ENCODE data around the gene UMPS. TPM values are rescaled to one million over a fixed set of nuclear protein-coding genes. Genes with fewer than 3 reads are reported as not detected.

Gene UMPS
- total and polyA plus RNA-seq, 4 donors, result 5.3 to 16.6 (median 15.7) TPM

GRCh38 chr3:124691599-124691998, 38.7 kb upstream of the UMPS start:
- intact Hi-C loops (cut with DNase I), result no loop called here
- Histone ChIP-seq H3K27ac (ENCODE audit: low read depth in 1 of 2, low read length in 2 of 2) (no peak overlapping the region), H3K27me3 (ENCODE audit: control insufficient read depth in 1 of 2, insufficient read depth in 2 of 2, low read length in 1 of 2) (no peaks in the 10 kb centered on the region), H3K4me3 (ENCODE audit: low read length in 2 of 2) (no peak overlapping the region), H3K36me3 (ENCODE audit: control insufficient read depth in 1 of 2, insufficient read depth in 2 of 2, low read length in 1 of 2) (no peaks in the 10 kb centered on the region), H3K9me3 (ENCODE audit: control insufficient read depth, low read length) (no peaks in the 10 kb centered on the region), H3K4me1 (ENCODE audit: control insufficient read depth in 1 of 2, insufficient read depth in 2 of 2, low read length in 2 of 2) (no peaks in the 10 kb centered on the region)
- 48 to 60% methylated on average over 3 of the region's 3 CpGs for WGBS, 2 donors
- ATAC-seq (ENCODE audit: low FRiP score) (no peak), DNase-seq (no peak)

GRCh38 chr3:124694486-124694885, 35.8 kb upstream of the UMPS start:
- H3K4me3 ChIP-seq (ENCODE audit: low read length in 2 of 2), result no peak overlapping the region
- H3K4me1 ChIP-seq (ENCODE audit: control insufficient read depth in 1 of 2, insufficient read depth in 2 of 2, low read length in 2 of 2), result no peaks in the 10 kb centered on the region
- no peaks in the 10 kb centered on the region for H3K36me3 ChIP-seq (ENCODE audit: control insufficient read depth in 1 of 2, insufficient read depth in 2 of 2, low read length in 1 of 2)
- intact Hi-C loops (cut with DNase I), result no loop called here
- no peaks in the 10 kb centered on the region for H3K9me3 ChIP-seq (ENCODE audit: control insufficient read depth, low read length)
- DNase-seq, result no peak
- no peaks in the 10 kb centered on the region for H3K27me3 ChIP-seq (ENCODE audit: control insufficient read depth in 1 of 2, insufficient read depth in 2 of 2, low read length in 1 of 2)
- no peak for ATAC-seq (ENCODE audit: low FRiP score)
- WGBS, 2 donors, result 88 to 90% methylated on average over 5 of the region's 5 CpGs
- H3K27ac ChIP-seq (ENCODE audit: low read depth in 1 of 2, low read length in 2 of 2), result no peak overlapping the region

GRCh38 chr3:124695369-124695768, 34.9 kb upstream of the UMPS start:
- Histone ChIP-seq H3K9me3 (ENCODE audit: control insufficient read depth, low read length) (no peaks in the 10 kb centered on the region), H3K4me3 (ENCODE audit: low read length in 2 of 2) (no peak overlapping the region), H3K27me3 (ENCODE audit: control insufficient read depth in 1 of 2, insufficient read depth in 2 of 2, low read length in 1 of 2) (no peaks in the 10 kb centered on the region), H3K36me3 (ENCODE audit: control insufficient read depth in 1 of 2, insufficient read depth in 2 of 2, low read length in 1 of 2) (peaks cover 0 to 2% of the 10 kb centered on the region in 2 donors), H3K4me1 (ENCODE audit: control insufficient read depth in 1 of 2, insufficient read depth in 2 of 2, low read length in 2 of 2) (no peaks in the 10 kb centered on the region), H3K27ac (ENCODE audit: low read depth in 1 of 2, low read length in 2 of 2) (no peak overlapping the region)
- 86 to 90% methylated on average over 3 of the region's 3 CpGs for WGBS, 2 donors
- ATAC-seq (ENCODE audit: low FRiP score), result no peak
- no peak for DNase-seq
- intact Hi-C loops (cut with DNase I), result no loop called here

GRCh38 chr3:124696006-124696405, 34.2 kb upstream of the UMPS start:
- DNase-seq (no peak), ATAC-seq (ENCODE audit: low FRiP score) (no peak)
- Histone ChIP-seq H3K27ac (ENCODE audit: low read depth in 1 of 2, low read length in 2 of 2) (no peak overlapping the region), H3K36me3 (ENCODE audit: control insufficient read depth in 1 of 2, insufficient read depth in 2 of 2, low read length in 1 of 2) (peaks cover 0 to 2% of the 10 kb centered on the region in 2 donors), H3K9me3 (ENCODE audit: control insufficient read depth, low read length) (no peaks in the 10 kb centered on the region), H3K4me1 (ENCODE audit: control insufficient read depth in 1 of 2, insufficient read depth in 2 of 2, low read length in 2 of 2) (no peaks in the 10 kb centered on the region), H3K27me3 (ENCODE audit: control insufficient read depth in 1 of 2, insufficient read depth in 2 of 2, low read length in 1 of 2) (no peaks in the 10 kb centered on the region), H3K4me3 (ENCODE audit: low read length in 2 of 2) (no peak overlapping the region)
- intact Hi-C loops (cut with DNase I), result no loop called here
- WGBS, 2 donors, result 88 to 90% methylated on average over 4 of the region's 4 CpGs

- H3K36me3 ChIP-seq (ENCODE audit: control insufficient read depth in 1 of 2, insufficient read depth in 2 of 2, low read length in 1 of 2), result peaks cover 0 to 2% of the 10 kb centered on the region in 2 donors
- DNase-seq, result no peak
- H3K4me1 ChIP-seq (ENCODE audit: control insufficient read depth in 1 of 2, insufficient read depth in 2 of 2, low read length in 2 of 2), result no peaks in the 10 kb centered on the region
- H3K27ac ChIP-seq (ENCODE audit: low read depth in 1 of 2, low read length in 2 of 2), result no peak overlapping the region
- intact Hi-C loops (cut with DNase I), result no loop called here
- H3K27me3 ChIP-seq (ENCODE audit: control insufficient read depth in 1 of 2, insufficient read depth in 2 of 2, low read length in 1 of 2), result no peaks in the 10 kb centered on the region
- H3K4me3 ChIP-seq (ENCODE audit: low read length in 2 of 2), result no peak overlapping the region
- ATAC-seq (ENCODE audit: low FRiP score), result no peak
- no peaks in the 10 kb centered on the region for H3K9me3 ChIP-seq (ENCODE audit: control insufficient read depth, low read length)
- 90 to 95% methylated on average over 4 of the region's 4 CpGs for WGBS, 2 donors
Measured at GRCh38 chr3:124697302-124697701, 33.0 kb upstream of the UMPS start.

- WGBS, 2 donors, result 90 to 94% methylated on average over 12 of the region's 12 CpGs
- no peak overlapping the region for H3K4me3 ChIP-seq (ENCODE audit: low read length in 2 of 2)
- intact Hi-C loops (cut with DNase I), result no loop called here
- no peak for ATAC-seq (ENCODE audit: low FRiP score)
- no peaks in the 10 kb centered on the region for H3K9me3 ChIP-seq (ENCODE audit: control insufficient read depth, low read length)
- no peak overlapping the region for H3K27ac ChIP-seq (ENCODE audit: low read depth in 1 of 2, low read length in 2 of 2)
- H3K27me3 ChIP-seq (ENCODE audit: control insufficient read depth in 1 of 2, insufficient read depth in 2 of 2, low read length in 1 of 2), result no peaks in the 10 kb centered on the region
- peaks cover 0 to 2% of the 10 kb centered on the region in 2 donors for H3K36me3 ChIP-seq (ENCODE audit: control insufficient read depth in 1 of 2, insufficient read depth in 2 of 2, low read length in 1 of 2)
- no peaks in the 10 kb centered on the region for H3K4me1 ChIP-seq (ENCODE audit: control insufficient read depth in 1 of 2, insufficient read depth in 2 of 2, low read length in 2 of 2)
- no peak for DNase-seq
Measured at GRCh38 chr3:124698030-124698770, 32.1 kb upstream of the UMPS start.

- ATAC-seq (ENCODE audit: low FRiP score) (no peak), DNase-seq (no peak)
- Histone ChIP-seq H3K27ac (ENCODE audit: low read depth in 1 of 2, low read length in 2 of 2) (no peak overlapping the region), H3K9me3 (ENCODE audit: control insufficient read depth, low read length) (no peaks in the 10 kb centered on the region), H3K36me3 (ENCODE audit: control insufficient read depth in 1 of 2, insufficient read depth in 2 of 2, low read length in 1 of 2) (peaks cover 0 to 2% of the 10 kb centered on the region in 2 donors), H3K4me3 (ENCODE audit: low read length in 2 of 2) (no peak overlapping the region), H3K4me1 (ENCODE audit: control insufficient read depth in 1 of 2, insufficient read depth in 2 of 2, low read length in 2 of 2) (no peaks in the 10 kb centered on the region), H3K27me3 (ENCODE audit: control insufficient read depth in 1 of 2, insufficient read depth in 2 of 2, low read length in 1 of 2) (no peaks in the 10 kb centered on the region)
- intact Hi-C loops (cut with DNase I), result no loop called here
- WGBS, 2 donors, result 94 to 96% methylated on average over 1 of the region's 1 CpG
Measured at GRCh38 chr3:124699051-124699450, 31.2 kb upstream of the UMPS start.

- DNase-seq (no peak), ATAC-seq (ENCODE audit: low FRiP score) (no peak)
- peaks cover 0 to 2% of the 10 kb centered on the region in 2 donors for H3K36me3 ChIP-seq (ENCODE audit: control insufficient read depth in 1 of 2, insufficient read depth in 2 of 2, low read length in 1 of 2)
- no peak overlapping the region for H3K4me3 ChIP-seq (ENCODE audit: low read length in 2 of 2)
- intact Hi-C loops (cut with DNase I), result no loop called here
- H3K27me3 ChIP-seq (ENCODE audit: control insufficient read depth in 1 of 2, insufficient read depth in 2 of 2, low read length in 1 of 2), result no peaks in the 10 kb centered on the region
- WGBS, 2 donors, result 62 to 70% methylated on average over 12 of the region's 12 CpGs
- no peaks in the 10 kb centered on the region for H3K9me3 ChIP-seq (ENCODE audit: control insufficient read depth, low read length)
- H3K4me1 ChIP-seq (ENCODE audit: control insufficient read depth in 1 of 2, insufficient read depth in 2 of 2, low read length in 2 of 2), result no peaks in the 10 kb centered on the region
- no peak overlapping the region for H3K27ac ChIP-seq (ENCODE audit: low read depth in 1 of 2, low read length in 2 of 2)
Measured at GRCh38 chr3:124699686-124700396, 30.4 kb upstream of the UMPS start.
